Adrenal gland (tissue), 5 donors: Measurements from ENCODE around the gene LAPTM5.

Source experiments
- POLR2A ChIP-seq, 2 donors: fragments of 450-650 bp; IDR thresholded peaks; one replicate each; pipeline ENCODE4 v1.6.1; 2017; ENCODE audit warnings: antibody characterized with exemption in 2 of 2, mild to moderate bottlenecking in 2 of 2, moderate library complexity in 1 of 2
- TF ChIP-seq, protein P1 (sequence below), 6 experiments: fragments of 450-650 bp in 4 of 6; fragments of 200-600 bp in 2 of 6; sonication (generic) in 1 of 6; IDR thresholded peaks; 1 replicate in 5 of 6; 2 replicates in 1 of 6; pipeline versions ENCODE4 v1.5.1 to v1.8.0; 2016 to 2021; ENCODE audit warnings: antibody characterized with exemption in 6 of 6, mild to moderate bottlenecking in 2 of 6, moderate library complexity in 1 of 6
- donor health status: DM: no; HTN: no; CAD: no.

DNA sequence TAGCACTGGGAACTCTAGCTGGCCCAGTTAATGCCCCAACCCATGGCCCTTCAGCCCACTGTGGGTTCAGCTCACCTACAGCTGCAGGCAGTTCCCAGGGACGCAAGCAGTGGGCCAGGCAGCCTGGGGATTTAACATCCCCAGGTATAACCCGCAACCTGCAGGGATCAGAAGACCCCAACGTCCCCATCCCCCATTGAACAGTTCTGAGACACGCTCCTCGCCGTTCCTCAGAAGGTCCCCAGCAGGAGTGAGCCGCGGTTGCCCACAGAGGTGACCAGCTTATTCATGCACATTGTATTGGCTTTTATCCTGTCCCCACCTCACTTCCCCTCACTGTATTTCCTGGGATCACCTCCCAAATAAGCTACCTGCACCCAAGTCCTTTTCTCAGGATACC, 29.2 kb downstream of the LAPTM5 start:
- TF ChIP-seq, protein P1, sequence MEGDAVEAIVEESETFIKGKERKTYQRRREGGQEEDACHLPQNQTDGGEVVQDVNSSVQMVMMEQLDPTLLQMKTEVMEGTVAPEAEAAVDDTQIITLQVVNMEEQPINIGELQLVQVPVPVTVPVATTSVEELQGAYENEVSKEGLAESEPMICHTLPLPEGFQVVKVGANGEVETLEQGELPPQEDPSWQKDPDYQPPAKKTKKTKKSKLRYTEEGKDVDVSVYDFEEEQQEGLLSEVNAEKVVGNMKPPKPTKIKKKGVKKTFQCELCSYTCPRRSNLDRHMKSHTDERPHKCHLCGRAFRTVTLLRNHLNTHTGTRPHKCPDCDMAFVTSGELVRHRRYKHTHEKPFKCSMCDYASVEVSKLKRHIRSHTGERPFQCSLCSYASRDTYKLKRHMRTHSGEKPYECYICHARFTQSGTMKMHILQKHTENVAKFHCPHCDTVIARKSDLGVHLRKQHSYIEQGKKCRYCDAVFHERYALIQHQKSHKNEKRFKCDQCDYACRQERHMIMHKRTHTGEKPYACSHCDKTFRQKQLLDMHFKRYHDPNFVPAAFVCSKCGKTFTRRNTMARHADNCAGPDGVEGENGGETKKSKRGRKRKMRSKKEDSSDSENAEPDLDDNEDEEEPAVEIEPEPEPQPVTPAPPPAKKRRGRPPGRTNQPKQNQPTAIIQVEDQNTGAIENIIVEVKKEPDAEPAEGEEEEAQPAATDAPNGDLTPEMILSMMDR (IDR thresholded peaks at IDR 0.05), result no peak
- no peak for TF ChIP-seq POLR2A (IDR thresholded peaks at IDR 0.05)
